GM18507 (cell line): ENCODE measurements around the gene HECTD4.

Experiments used
- DNase-seq: peaks from one replicate; pipeline ENCODE4 v3.0.0; 2011; ENCODE audit warnings: low read depth; ENCODE audit not compliant: insufficient read length; ENCODE audit errors: extremely low spot score
- FAIRE-seq: peaks from 2 replicates; lab custom pipeline; 2011; peaks lifted over from hg19 to GRCh38; lab: Jason Lieb, UNC

The HECTD4 gene

GRCh38 chr12:112191840-112192321, 190.3 kb downstream of the HECTD4 start:
- DNase-seq (no peak), FAIRE-seq (no peak)

GRCh38 chr12:112191201-112191600, 191.0 kb downstream of the HECTD4 start:
- FAIRE-seq (no peak), DNase-seq (no peak)

- DNase-seq (no peak), FAIRE-seq (no peak)
These were observed 191.8 kb downstream of the HECTD4 start for GRCh38 chr12:112190231-112191025.

- FAIRE-seq: no peak
- DNase-seq: no peak
These were observed 194.0 kb downstream of the HECTD4 start for GRCh38 chr12:112188130-112188830.

- no peak for FAIRE-seq
These were observed 196.9 kb downstream of the HECTD4 start for GRCh38 chr12:112185093-112185923.

GRCh38 chr12:112184056-112184887, 198.0 kb downstream of the HECTD4 start:
- FAIRE-seq (no peak), DNase-seq (no peak)

More at GRCh38 chr12:112185093-112185923, 196.9 kb downstream of the HECTD4 start:
- no peak for DNase-seq

GRCh38 chr12:112183141-112184021, 198.8 kb downstream of the HECTD4 start:
- DNase-seq (peak; percentile 11), FAIRE-seq (no peak)

GRCh38 chr12:112182499-112182898, 199.7 kb downstream of the HECTD4 start:
- no peak for DNase-seq
- FAIRE-seq: no peak

GRCh38 chr12:112180422-112180821, 201.8 kb downstream of the HECTD4 start:
- FAIRE-seq (no peak), DNase-seq (no peak)

GRCh38 chr12:112179916-112180315, 202.3 kb downstream of the HECTD4 start:
- DNase-seq (no peak), FAIRE-seq (no peak)

GRCh38 chr12:112179341-112179740, 202.9 kb downstream of the HECTD4 start:
- DNase-seq: no peak
- no peak for FAIRE-seq

- FAIRE-seq (no peak), DNase-seq (no peak)
These were observed 203.4 kb downstream of the HECTD4 start for GRCh38 chr12:112178796-112179195.

- no peak for DNase-seq
- no peak for FAIRE-seq
These were observed 205.8 kb downstream of the HECTD4 start for GRCh38 chr12:112176321-112177010.

GRCh38 chr12:112175361-112176155, 206.7 kb downstream of the HECTD4 start:
- no peak for DNase-seq

GRCh38 chr12:112172556-112173324, 209.5 kb downstream of the HECTD4 start:
- DNase-seq (no peak), FAIRE-seq (no peak)

More at GRCh38 chr12:112175361-112176155, 206.7 kb downstream of the HECTD4 start:
- no peak for FAIRE-seq

- FAIRE-seq (no peak), DNase-seq (no peak)
These were observed 211.1 kb downstream of the HECTD4 start for GRCh38 chr12:112170971-112171596.
